ENCODE measurements around the gene CDK18.
"Not testable (repeated sequence)": the region's sequence is repeated elsewhere in the genome, so short reads cannot be mapped to it uniquely, and the experiment has no call there.

CDK18 gene

GRCh38 chr1:205481218-205481617 lies 23.3 kb upstream of the CDK18 start:
- DNase-seq (ENCODE audit: low read depth), result no peak

- DNase-seq (ENCODE audit: low read depth), result no peak
Measured at GRCh38 chr1:205481629-205482151, 22.8 kb upstream of the CDK18 start.

GRCh38 chr1:205482587-205482986 lies 21.9 kb upstream of the CDK18 start:
- DNase-seq (ENCODE audit: low read depth), result not testable (repeated sequence)

GRCh38 chr1:205483372-205483771 lies 21.1 kb upstream of the CDK18 start:
- DNase-seq (ENCODE audit: low read depth), result no peak

- peak; percentile 65 for DNase-seq (ENCODE audit: low read depth)
Measured at GRCh38 chr1:205484985-205485967, 19.2 kb upstream of the CDK18 start.

GRCh38 chr1:205486258-205486657 lies 18.2 kb upstream of the CDK18 start:
- DNase-seq (ENCODE audit: low read depth), result no peak

GRCh38 chr1:205488074-205488723 lies 16.3 kb upstream of the CDK18 start:
- peak; percentile 73 for DNase-seq (ENCODE audit: low read depth)

GRCh38 chr1:205491794-205492193 lies 12.7 kb upstream of the CDK18 start:
- DNase-seq (ENCODE audit: low read depth), result no peak

- DNase-seq (ENCODE audit: low read depth), result no peak
Measured at GRCh38 chr1:205492201-205492667, 12.2 kb upstream of the CDK18 start.

GRCh38 chr1:205492774-205493173 lies 11.7 kb upstream of the CDK18 start:
- no peak for DNase-seq (ENCODE audit: low read depth)

- peak; percentile 68 for DNase-seq (ENCODE audit: low read depth)
Measured at GRCh38 chr1:205493241-205494085, 11.0 kb upstream of the CDK18 start.

- no peak for DNase-seq (ENCODE audit: low read depth)
Measured at GRCh38 chr1:205494115-205494514, 10.4 kb upstream of the CDK18 start.

- no peak for DNase-seq (ENCODE audit: low read depth)
Measured at GRCh38 chr1:205495237-205495823, 9.1 kb upstream of the CDK18 start.

GRCh38 chr1:205496661-205497060 lies 7.8 kb upstream of the CDK18 start:
- no peak for DNase-seq (ENCODE audit: low read depth)

GRCh38 chr1:205497351-205497750 lies 7.1 kb upstream of the CDK18 start:
- DNase-seq (ENCODE audit: low read depth), result no peak

- no peak for DNase-seq (ENCODE audit: low read depth)
Measured at GRCh38 chr1:205499789-205500188, 4.7 kb upstream of the CDK18 start.

- DNase-seq (ENCODE audit: low read depth), result no peak
Measured at GRCh38 chr1:205500240-205501233, 3.9 kb upstream of the CDK18 start.

GRCh38 chr1:205502111-205502810 lies 2.2 kb upstream of the CDK18 start:
- DNase-seq (ENCODE audit: low read depth), result no peak

- no peak for DNase-seq (ENCODE audit: low read depth)
Measured at GRCh38 chr1:205502992-205503391, 1.5 kb upstream of the CDK18 start.

Data from EH (cell line).